NCI-H2107 treated with DMSO at 0.1 percent for 48 hours (cell line): ENCODE results near the gene FGD3.

ENCODE experiments used
- DNase-seq: peaks from one replicate; lab custom pipeline; 2025; ENCODE audit not compliant: unreplicated experiment; lab: John Stamatoyannopoulos, UW

FGD3 gene

DNA sequence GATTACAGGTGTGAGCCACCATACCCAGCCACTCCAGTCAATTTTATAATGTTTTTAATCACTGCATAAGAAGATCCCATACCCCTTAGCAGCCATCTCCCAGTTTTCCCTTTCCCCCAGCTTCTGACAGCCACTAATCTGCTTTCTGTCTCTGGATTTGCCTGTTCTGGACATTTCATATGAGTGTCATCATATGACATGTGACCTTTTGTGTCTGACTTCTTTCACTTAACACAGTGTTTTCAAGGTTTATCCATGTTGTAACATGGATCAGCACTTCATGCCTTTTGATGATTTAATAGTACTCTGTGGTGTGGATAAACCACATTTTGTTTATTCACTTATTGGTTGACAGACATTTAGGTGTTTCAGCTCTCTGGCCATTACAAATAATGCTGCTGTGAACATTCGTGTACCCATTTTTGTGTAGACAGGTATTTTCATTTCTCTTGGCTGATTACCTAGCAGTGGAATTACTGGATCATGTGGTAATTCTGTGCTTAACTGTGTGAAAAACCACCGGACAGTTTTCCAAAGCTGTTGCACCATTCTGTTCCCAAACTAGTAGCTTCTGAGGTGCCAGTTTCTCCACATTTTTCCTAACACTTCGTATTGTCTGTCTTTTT, 119.8 kb downstream of the FGD3 start:
- DNase-seq, result no peak

- DNase-seq, result no peak
Measured at GRCh38 chr9:93068956-93069355, 121.6 kb downstream of the FGD3 start.

DNA sequence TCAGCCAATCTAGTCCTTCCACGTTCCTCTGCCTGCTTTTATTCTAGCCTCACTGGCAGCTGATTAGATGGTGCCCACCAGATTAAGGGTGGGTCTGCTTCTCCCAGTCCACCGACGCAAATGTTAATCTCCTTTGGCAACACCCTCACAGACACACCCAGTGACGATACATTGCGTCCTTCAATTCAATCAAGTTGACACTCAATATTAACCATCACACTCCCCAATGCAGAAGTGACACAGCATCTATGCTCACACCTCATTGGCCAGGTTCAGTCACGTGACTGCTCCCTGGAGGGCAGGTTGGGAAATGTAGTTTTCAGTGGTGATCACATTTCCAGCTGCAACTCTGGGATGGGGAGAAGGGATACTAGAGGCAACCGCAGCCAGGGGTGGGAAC, 124.1 kb downstream of the FGD3 start:
- DNase-seq, result no peak

GRCh38 chr9:93072383-93072795, 125.1 kb downstream of the FGD3 start:
- no peak for DNase-seq

DNA sequence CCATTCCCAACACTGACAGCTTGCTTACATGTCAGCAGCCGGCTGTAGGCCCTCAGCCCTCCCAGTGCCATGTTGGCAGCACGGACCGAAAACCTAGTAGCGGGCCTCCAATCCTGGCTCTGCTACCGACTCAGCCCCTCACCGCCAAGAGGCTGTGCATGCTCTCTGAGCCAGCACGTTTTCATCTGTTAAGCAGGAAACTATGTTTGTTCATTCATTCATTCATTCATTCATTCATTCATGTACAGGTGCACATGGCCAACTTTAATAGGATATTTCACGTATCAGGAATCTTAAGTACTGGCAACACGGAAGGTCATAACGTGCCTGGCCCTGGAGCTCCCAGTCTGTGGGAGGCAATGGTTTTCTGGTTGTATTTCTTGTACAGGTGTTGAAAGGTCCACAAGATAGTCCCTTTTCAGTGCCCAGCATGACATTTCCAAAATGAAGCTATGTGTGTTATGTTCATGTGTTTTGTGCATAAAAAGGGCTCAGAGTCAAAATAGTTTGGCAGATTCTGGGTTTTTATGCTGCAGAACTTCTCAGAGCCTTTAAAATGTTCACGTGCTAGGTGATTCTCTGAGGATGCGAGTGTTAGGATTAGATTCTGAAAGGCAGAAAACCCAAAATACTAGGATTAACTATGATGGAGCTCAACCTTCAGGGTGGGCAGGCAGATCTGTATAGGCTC, 128.9 kb downstream of the FGD3 start:
- no peak for DNase-seq

GRCh38 chr9:93076792-93077128, 129.4 kb downstream of the FGD3 start:
- no peak for DNase-seq

DNA sequence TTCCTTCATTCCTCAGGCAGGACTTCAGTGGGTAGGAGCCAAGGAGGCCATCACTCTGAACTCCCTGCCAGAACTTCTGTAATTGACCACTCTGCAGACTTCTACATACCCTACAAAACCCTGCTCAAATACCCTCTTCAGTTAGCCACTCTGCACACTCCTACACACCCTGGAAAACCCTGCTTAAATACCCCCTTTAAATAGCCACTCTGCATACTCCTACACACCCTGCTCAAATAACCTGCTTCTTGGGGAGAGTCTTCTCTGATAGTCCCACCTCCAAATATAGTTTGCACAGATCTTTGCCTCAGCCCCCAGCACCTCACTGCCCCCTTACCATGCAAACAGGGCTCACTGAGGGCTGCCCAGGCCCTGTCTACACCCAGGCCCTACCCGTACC, 130.0 kb downstream of the FGD3 start:
- DNase-seq, result no peak

GRCh38 chr9:93077811-93078210, 130.5 kb downstream of the FGD3 start:
- no peak for DNase-seq

GRCh38 chr9:93079371-93079770, 132.0 kb downstream of the FGD3 start:
- no peak for DNase-seq

- no peak for DNase-seq
Measured at GRCh38 chr9:93080406-93080805, 133.1 kb downstream of the FGD3 start.

- no peak for DNase-seq
Measured at GRCh38 chr9:93081081-93081529, 133.8 kb downstream of the FGD3 start.

GRCh38 chr9:93081931-93082330, 134.6 kb downstream of the FGD3 start:
- no peak for DNase-seq

GRCh38 chr9:93082841-93083411, 135.6 kb downstream of the FGD3 start:
- DNase-seq, result no peak

- no peak for DNase-seq
Measured at GRCh38 chr9:93083592-93084470, 136.5 kb downstream of the FGD3 start.

DNA sequence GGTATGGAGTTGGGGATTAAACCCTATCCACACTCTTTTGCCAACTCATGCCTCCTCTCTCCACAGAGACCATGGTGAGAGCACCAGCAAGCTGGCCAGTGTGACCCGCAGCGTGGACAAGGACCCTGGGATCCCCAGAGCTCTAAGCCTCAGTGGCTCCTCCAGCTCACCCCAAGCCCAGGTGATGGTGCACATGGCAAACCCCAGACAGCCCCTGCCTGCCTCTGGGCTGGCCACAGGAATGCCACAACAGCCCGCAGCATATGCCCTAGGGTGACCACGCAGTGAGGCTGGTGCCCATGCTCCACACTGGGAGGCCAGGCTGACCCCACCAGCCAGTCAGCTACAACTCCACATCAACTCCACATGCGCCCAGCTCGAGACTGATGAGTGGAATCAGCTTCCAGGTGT, 137.2 kb downstream of the FGD3 start:
- no peak for DNase-seq

DNA sequence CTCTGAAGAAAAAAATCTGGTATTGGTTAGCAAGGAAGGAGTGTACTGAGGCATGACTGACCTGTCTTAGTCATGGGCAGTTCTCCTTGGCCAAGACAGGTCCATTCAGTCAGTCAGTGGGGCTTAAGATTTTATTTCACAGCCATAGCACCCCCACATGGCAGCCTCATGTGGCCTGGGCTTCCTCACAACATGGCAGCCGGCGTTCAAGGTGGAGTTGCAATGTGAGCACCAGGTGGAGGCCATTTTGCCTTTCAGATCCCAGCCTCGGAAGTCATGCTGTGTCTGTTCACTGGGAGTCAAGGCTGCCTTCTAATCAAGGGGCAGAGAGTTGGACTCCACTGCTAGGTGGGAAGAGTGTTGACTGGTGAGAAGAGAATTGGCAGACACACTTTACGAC, 138.4 kb downstream of the FGD3 start:
- DNase-seq, result no peak
